GM21737 (cell line): ENCODE data around the gene SNX9.
"Not testable (repeated sequence)": the region's sequence is repeated elsewhere in the genome, so short reads cannot be mapped to it uniquely, and the experiment has no call there.

ENCODE experiments used
- ATAC-seq: cut with Tn5 transposase; IDR thresholded peaks from one replicate; pipeline ENCODE4 v1.9.1; 2021; ENCODE audit warnings: mild to moderate bottlenecking, moderate library complexity; ENCODE audit not compliant: unreplicated experiment

SNX9 gene

DNA sequence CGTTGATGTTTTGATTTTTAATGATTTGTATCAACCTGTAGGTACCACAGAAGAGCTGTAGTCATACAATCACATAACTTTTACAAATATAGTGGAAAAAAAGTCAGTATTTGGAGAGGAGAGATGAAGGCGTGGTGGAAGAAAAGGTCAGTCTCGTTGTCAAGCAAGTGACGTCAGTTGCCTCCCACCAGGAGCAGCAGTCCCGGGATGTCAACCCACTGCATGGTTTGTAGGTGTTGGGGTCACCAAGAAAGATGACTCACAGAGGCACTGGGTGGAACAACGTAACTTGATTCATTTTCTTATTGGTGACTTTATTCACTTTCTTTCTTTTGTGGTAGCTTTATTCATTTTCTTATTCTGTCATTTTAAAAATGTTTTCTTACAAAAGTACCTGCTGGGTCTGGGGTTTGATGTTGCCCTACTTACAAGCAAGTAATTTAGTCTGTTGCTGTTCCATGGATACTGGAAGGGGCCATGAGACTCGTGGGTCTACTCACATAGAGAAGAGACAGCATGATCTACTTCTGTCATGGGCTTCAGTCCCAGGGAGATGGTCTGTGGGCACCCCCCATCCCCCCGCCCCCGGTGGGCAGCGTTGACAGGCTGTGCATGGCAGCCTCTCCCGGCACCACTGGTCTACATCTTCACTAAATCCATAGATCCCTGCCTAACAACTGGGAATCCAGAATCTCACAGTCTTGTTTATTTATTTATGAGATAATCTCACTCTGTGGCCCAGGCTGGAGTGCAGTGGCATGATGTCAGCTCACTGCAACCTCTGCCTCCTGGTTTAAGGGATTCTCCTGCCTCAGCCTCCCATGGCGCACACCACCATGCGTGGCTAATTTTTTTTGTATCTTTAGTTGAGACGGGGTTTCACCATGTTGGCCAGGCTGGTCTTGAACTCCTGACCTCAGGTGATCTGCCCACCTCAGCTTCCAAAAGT is 122.2 kb downstream of the SNX9 start:
- no peak for ATAC-seq

DNA sequence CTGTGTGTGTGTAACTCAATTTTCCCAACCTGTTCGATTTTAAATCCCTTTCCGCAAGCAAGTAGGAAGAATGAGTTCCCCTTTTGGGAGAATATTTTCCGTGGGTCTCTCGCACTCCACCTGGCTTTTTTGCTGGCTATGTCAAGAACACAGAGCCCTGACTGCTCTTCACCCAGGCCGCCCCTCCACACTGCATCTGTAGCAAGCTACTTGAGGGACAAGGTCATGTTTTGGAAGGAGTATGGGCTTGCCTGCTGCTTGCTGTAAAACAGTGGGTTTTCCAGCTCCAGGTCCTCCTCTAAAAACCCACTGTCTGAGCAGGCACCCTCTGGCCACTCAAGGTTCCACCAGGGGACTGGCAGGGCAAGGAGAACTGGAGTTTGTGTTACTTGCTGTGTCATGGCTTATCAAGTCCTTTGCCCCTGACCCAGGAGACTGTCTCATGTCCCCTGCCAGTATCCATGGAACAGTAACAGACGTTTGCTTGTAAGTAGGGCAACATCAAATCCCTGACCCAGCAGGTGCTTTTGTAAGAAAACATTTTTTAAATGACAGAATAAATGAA is 123.1 kb downstream of the SNX9 start:
- no peak for ATAC-seq

DNA sequence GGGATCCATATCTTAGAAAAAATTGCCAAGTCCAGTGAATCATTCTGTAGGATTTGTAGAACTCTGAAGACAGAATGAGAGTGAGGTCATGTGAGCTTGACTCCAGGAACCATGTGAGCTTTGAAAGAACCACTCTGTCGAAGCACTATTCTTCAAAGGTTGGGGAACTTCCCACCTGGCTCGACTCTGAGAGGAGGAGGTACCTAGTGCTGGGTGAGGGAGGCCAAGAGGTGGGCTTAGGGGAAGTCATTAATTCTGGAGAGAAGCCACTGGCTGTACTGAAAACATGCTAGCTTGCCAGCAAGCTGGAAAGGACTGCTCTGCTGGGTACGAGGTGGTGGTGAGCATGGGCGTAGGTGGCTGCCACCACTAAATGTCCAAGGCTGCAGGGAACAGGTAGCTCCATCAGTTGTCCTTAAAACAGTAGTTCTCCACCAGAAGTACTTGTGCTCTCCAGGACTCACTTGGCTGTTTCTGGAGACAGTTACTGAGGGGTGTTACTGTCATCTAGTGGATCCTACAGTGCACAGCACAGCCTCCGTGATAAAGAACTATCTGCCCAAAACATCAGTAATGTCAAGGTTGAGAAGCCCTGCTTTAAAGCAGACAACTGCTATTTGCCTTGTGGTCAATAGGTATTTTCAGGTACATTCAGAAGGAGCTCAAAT is 124.0 kb downstream of the SNX9 start:
- no peak for ATAC-seq

DNA sequence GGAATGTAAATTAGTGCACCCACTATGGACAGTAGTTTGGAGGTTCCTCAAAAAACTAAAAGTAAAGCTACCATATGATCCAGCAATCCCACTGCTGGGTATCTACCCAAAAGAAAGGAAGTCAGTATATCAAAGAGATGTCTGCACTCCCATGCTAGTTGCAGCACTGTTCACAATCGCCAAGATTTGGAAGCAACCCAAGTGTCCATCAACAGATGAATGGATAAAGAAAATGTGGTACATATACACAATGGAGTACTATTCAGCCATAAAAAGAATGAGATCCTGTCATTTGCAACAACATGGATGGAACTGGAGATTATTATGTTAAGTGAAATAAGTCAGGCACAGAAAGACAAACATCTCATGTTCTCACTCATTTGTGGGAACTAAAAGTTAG is 127.9 kb downstream of the SNX9 start:
- not testable (repeated sequence) for ATAC-seq

DNA sequence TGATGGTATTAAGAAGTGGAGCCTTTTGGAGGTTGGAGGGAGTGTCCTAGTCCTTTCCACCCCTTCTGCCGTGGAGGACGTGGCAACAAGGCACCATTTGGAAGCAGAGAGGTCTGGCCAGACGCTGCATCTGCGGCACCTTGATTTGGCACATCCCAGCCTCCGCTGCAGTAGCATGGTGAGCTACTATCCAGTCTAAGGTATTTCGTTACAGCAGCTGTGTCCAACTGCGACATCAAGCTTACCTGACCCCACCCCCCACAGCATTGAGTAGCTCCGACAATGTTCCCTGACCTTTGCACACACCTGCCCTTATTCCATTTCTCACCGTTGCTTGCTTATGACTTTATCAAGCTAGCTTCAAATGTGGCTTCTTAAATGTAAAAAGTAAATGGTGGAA is 128.8 kb downstream of the SNX9 start:
- ATAC-seq: no peak

DNA sequence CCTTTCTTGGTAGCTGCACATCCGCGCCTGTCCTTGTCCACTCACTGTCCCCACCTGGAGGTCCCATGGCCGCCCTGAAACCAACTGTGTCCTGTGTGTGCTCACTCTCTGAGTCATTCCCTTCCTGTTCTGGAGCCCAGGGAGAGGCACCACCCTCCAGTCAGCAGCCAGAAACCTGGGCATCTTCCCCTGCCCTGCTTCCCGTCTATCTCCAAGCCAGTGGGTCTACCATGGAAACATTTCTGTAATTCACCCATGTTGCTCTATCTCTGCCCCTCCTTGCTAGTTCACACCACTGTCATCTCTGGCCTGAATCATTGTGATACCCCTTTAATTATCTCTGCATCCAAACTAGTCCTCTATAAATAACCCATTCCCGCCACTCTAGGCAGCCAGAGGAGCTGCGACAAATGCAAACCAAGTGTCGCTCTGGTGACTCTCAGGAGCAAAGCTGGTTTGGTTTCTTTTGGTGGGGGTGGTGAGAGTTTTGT is 129.9 kb downstream of the SNX9 start:
- ATAC-seq: no peak

DNA sequence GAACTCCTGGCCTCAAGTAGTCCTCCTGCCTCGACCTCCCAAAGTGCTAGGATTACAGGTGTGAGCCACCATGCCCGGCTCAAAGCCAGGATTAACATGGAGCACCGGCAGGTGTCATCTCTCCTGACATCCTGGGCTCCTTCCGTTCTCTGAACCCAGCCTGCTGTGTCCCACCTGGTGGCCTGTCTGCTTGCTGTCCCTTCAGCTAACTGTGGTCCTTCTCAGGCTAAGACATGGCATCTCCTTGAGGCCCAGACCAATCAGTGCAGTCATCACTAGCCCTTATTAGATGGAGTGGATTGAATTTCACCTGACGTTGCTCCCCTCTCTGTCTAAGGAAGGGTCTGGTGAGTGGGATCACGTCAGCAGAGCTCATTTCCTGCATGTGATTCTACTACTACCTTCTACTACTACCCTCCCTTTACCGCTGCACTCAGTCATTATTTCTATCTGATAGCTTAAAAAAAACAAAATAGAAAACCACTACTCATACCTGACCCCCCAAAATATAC is 130.6 kb downstream of the SNX9 start:
- ATAC-seq: no peak

DNA sequence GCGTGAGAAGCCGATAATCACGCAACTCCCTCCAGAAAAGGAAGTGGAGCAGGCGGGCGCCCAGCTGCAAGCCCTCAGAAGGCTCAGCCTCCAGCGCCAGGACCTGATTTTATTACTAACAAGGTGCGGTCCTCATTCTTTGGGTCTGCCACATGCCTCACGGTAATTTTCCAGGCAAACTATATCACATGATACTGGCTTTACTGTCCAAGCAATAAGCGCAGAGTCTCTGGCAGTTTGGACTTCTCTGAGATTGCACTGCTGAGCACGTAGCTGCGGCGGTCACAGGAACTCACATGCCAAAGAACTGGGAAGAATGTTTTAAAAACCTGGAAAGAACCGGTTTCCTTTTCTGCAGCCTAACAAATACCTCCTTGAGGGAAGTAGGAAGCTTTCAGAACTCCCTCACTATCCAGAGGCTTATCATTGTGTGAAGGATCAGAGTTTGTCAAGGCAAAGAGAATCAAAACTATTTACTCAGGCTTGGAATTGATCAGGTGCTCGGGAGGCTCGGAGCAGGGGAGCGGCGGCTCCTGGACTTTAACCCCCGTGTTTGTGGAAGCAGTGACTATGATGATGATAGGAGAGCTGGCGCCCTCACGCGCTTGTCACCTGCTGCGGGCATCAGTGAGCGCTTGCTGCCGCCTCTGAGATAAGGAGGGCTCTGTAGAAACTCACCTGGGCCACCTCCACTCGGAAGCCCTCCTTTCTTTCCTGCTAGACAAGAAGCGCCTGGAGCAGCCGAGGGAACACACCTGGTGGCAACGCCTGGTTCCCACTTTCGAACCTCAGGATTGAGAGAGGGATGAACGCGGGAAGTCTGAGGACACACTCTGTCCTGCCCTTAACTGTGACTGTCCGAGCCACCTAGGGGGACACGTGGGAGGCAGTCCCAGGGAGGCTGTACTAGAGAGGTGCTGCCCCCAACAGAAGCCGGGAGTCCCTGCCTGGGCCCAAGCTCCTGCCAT is 131.4 kb downstream of the SNX9 start:
- ATAC-seq: no peak

DNA sequence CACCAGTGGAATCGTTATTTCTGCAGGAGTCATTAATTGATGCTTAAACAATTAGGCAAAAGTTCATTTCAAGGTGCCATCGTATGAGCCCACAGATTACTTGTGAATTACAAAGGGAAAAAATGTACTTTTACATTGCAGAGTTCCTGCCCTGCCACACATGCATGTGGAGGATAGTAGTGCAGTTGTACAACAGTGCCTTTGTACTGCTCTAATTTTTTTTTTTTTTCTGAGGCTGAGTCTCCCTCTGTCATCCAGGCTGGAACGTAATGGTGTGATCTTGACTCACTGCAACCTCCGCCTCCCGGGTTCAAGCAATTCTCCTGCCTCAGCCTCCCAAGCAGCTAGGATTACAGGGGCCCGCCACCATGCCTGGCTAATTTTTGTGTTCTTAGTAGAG is 132.6 kb downstream of the SNX9 start:
- ATAC-seq: no peak

DNA sequence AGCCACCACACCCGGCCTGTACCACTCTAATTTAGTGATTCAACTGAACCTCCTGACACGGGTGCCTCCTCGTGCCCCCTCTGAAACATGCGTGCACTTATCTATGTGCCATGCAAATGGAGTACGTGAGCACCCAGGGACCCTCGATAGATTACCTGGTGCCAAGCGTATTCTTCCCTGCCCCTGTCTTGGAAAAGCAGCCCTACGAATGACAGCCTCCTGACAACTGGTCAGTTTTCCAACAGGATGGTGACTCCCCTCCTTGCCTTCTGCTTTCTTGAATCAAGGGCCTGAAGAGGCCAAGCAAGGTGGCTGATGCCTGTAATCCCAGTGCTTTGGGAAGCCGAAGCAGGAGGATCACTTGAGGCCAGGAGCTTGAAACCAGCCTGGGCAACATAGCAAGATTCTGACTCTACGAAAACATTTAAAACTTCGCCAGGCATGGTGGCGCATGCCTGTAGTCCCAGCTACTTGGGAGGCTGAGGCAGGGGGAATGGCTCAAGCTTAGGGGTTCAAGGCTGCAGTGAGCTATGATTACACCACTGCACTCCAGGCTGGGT is 133.2 kb downstream of the SNX9 start:
- no peak for ATAC-seq

DNA sequence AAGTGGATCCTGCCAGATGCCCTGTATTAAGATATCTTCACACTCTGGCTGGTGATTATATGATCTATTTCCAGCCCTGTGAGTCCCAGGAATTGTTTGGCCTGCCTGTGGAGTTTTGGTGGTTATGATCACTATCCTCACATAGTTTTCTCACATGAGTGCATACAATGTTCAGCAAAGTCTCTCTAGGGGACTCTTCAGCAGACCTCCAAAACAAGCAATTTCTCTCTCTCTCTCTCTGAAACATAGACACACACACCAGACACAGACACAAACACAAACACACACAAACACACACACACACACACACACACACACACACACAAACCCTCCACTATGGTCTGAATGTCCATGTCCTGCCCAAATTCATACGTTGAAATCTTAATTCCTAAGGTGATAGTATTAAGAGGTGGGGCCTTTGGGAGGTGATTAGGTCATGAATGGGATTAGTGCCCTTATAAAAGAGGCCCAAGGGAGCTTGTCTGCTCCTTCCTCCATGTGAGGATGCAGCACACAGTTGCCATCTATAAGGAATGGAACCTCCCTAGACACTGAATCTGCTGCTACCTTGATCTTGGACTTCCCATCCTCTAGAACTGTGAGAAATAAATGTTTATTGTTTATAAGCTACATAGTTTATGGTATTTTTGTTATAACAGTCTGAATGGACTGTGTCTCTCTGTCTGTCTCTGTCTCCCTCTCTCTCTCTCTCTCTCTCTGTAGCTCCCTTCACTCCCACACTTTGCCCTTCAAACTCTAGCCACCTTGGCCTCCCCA is 136.6 kb downstream of the SNX9 start:
- ATAC-seq: no peak

DNA sequence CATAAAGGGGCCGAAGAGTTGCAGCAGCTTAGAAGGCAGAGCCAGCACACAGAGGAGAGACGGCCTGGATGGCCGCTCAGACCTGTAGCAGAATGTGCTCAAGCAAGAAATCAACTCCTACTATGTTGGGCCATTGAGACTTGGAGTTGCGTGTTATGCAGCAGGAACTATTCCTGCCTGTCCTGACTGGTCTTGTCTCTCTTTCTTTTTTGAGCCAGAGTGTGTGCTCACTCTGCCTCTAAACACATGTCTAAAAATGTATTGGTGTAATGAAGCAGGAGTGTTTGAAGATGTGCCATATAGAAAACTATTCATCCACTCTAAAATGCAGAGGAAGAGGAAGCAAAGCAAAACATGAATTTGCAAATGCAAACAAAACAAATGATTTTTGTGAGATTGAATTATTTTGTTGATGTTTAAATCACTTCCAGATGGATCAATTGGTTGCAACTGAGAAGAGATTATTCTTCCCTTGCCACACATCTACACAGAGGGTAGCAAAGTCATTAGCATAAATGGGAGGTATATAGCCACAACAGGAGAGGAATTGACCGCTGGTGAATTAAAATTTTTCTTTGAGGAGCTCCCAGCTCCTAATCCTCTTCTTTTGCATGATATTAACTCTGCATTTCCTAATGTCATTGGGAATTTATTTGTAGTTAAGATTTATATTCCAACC is 138.2 kb downstream of the SNX9 start:
- no peak for ATAC-seq

DNA sequence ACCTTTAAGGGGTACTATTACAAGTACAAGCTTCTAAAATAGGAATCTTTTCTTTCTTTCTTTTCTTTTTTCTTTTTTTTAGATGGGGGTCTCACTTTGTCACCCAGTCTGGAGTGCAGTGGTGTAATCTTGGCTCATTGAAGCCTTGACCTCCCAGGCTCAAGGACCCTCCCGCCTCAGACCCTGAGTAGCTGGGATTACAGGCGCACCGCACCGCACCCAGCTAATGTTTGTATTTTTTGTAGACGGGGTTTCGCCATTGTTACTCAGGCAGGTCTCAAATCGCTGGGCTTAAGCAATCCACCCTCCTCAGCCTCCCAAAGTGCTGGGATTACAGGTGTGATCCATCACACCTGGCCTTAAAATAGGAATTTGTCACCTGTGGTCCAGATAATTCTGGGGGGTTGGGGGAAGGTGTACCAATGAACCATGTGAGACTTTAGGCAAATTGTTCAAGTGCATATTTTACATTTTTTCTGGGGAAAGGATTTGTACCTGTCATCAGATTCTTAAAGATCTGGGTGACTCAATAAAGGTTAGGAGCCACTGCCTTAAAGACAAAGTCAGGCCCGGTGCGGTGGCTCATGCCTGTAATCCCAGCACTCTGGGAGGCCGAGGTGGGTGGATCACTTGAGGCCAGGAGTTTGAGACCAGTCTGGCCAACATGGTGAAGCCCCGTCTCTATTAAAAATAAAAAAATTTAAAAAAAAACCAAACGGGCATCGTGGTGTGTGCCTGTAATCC is 139.0 kb downstream of the SNX9 start:
- ATAC-seq: no peak

DNA sequence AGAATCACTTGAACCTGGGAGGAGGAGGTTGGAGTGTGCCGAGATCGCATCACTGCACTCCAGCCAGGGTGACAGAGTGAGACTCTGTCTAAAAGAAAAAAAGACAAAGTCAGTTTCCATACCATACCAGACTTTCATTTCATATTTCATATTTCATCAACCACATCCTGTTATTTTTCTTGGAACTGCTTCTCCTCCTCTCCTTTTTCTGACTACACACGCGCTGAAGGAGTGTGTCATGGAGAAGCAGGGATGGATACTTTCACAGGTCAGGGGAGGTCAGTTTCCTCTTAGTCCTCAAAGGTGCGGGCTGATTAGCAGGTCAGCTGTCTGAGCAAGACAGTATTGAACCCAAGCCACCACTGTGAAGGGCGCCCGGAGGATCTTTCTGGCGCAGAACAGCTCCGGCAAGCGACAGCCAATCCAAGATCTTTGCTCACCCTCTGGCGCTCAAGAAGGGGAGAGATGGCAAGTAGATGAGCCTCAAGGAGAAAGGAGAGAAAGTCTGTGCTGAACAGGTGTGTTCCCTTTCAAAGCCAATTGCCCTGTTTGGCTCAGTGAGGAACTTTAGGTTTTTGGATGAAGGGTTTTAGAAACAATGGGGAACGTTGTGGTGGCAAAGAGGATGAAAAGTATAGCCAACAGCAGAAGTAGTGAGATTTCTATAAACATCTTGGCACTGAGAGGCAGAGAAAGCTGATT is 139.7 kb downstream of the SNX9 start:
- ATAC-seq: no peak

DNA sequence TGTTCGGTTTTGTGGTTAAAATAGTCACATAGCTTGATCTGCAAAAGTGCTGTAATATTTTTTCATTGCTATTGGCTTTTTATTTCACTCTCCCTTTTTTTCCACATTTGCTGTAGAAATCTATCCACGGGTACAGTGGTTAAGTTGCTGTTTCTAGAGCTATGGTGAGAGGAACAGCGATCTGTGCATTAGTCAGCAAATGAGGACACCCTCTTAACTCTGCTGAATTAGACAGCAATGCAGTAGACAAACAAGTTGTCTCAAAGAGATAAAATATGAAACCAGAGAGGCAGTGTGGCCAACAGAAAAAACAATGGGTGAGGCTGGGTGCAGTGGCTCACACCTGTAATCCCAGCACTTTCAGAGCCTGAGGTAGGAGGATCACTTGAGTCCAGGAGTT is 141.1 kb downstream of the SNX9 start:
- ATAC-seq: no peak

DNA sequence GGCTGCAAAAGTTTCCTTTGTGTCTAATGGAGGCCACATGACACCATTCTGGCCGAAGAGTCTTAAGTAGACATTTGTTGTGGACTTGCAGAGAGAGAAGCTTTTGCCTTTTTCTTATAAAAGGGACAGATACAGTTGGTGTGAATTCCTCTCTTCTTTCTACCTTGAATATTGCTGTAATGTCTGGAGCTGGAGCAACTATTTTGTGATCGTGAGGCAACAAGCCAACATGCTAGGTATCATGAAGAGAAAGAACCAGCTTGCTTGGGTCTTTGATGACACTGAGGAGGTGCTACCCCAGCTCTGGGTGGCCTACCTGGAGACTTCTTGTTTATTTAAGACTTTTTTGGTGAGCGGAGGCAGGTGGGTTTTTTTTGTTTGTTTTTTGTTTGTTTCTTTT is 142.3 kb downstream of the SNX9 start:
- no peak for ATAC-seq

DNA sequence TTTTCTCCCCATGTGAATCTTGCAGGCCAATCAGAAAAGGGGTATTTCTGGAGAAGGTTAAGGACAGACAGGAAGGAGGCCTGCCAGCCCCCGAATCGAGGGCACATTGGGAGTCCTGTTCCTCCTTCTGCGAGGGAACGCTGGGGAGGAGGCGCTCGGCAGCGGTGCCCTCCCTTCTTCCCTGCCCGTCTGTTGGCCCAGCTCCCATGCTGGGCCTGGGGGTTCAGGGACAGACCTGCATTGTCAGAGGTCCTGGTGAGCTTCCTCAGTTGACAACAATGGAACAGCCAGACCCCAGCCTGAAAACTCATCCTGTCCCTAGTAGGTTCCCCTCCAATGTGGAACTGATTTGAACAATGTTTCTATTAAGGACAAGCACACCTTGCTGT is 143.5 kb downstream of the SNX9 start:
- no peak for ATAC-seq

DNA sequence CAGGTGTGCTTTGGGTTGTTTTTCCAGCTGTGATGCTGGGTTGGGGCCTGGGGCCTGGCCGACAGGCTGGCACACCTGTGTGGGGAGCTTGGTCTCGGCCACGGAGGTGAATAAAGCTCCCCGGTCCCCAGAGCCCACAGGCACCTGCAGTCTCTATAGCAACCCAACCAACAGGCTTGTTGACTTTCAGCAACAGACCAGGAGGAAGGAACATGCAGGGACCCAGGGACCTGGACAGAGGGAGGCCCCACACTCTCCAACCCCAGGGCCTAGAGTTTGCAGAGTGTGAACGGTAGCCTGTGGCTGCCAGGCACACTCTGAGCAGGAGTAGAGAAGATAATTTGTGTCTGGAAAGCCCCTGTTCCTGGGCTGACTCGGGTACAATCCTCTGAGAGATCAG is 144.0 kb downstream of the SNX9 start:
- no peak for ATAC-seq
